ENCODE measurements around the gene DBX1. TPM values are rescaled to one million over a fixed set of nuclear protein-coding genes. Genes with fewer than 3 reads are reported as not detected.

The DBX1 gene
- total and polyA plus RNA-seq, 10 of the 15 experiments (the other 5 are each of a cell fraction or from before 2014, with no cell fraction given) = not detected

DNA sequence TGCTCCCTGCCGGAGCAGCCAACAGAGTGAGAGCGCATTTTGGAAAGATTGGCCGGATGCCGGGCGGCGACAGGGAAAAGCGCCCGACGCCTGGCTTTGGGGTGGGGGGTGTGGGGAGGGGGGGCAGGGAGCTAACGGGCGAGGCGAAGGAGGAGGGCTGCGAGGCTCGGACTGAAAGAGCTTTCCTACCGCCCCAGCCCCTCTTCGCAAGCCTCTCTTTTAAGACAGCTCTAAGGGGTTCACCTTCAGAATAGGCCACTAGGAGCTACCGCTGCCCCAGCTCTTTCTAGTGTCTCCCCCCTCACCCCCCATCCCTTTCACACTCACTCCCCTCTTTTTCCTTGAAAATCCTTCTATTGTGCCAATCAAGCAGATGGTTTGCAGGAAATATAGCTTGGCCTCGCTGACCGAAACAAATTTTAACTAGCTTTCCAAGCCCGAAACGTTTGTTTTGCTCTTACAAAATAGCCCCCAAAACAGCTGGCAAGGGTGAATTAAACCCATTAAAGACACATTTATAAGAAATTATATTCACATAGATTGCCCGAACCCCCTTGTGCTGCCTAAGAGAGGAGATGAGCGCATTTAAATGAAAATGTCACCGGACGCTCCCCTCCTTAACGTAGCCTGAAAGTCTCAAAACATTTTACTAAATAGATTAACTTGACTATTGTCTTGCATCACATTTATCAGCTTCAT, 3.7 kb upstream of the DBX1 start:
- Histone ChIP-seq H3K36me3 (ENCODE audit: control insufficient read depth in 2 of 2, insufficient read depth in 2 of 2, low read length in 1 of 2) (no peaks in the 10 kb centered on the region), H3K79me2 (ENCODE audit: control insufficient read depth, insufficient read depth, low read length) (no peaks in the 10 kb centered on the region), H3K27me3 (replicated peaks in 1 of 2; ENCODE audit: control insufficient read depth in 2 of 2, insufficient read depth in 2 of 2, low read length in 1 of 2) (peaks cover 13 to 15% of the 10 kb centered on the region in 2 experiments; a peak in 3 of 4 replicates), H4K20me1 (ENCODE audit: control insufficient read depth, insufficient read depth) (no peaks in the 10 kb centered on the region), H3K4me1 (ENCODE audit: control insufficient read depth, insufficient read depth, low read length) (no peaks in the 10 kb centered on the region), H3K27ac (ENCODE audit: control insufficient read depth, insufficient read depth) (no peak overlapping the region), H2AFZ (ENCODE audit: control insufficient read depth, low read depth, low read length) (no peak overlapping the region), H3K9me3 (replicated peaks; ENCODE audit: control insufficient read depth, insufficient read depth, low read length) (no peaks in the 10 kb centered on the region; the same call in 2 of the 3 replicates), H3K4me2 (ENCODE audit: control insufficient read depth, insufficient read depth) (no peak overlapping the region), H3K9ac (ENCODE audit: control insufficient read depth, insufficient read depth, low read length) (no peak overlapping the region), H3K4me3 (no peak overlapping the region)
- ATAC-seq = no peak
- DNase-seq (ENCODE audit: low read depth, low spot score) = no peak
- WGBS (ENCODE audit: insufficient coverage, insufficient replicate concordance, low lambda C conversion rate, missing lambda C conversion rate) = 27% methylated on average over 19 of the region's 26 CpGs
- CTCF ChIA-PET = interaction anchor here (0.7 to 1.4 kb wide), 3 partner anchors 31 to 36 kb away, joined by 3 to 6 read pairs (median 3); no protein-coding TSS in a partner anchor
- FAIRE-seq = no peak
- intact Hi-C loops (cut with micrococcal nuclease; ENCODE audit: unreplicated experiment) (no loop called here), in situ Hi-C loops (cut with MboI) (no loop called here)
- RAD21 ChIA-PET (ENCODE audit: unreplicated experiment) = interaction anchor here (0.5 kb wide), 1 partner anchor 26 kb away, joined by 3 read pairs; no protein-coding TSS in a partner anchor
- POLR2A ChIA-PET = no interaction called here
- no TSS peak for BruUV-seq (replicated peaks)
- 0 out of 2 replicates have a peak, but pooled peaks have one; percentile 12 for TF ChIP-seq EZH2 (IDR thresholded peaks at IDR 0.05; ENCODE audit: borderline replicate concordance, control insufficient read depth, low read depth, low read length)
- TF ChIP-seq, protein P1, sequence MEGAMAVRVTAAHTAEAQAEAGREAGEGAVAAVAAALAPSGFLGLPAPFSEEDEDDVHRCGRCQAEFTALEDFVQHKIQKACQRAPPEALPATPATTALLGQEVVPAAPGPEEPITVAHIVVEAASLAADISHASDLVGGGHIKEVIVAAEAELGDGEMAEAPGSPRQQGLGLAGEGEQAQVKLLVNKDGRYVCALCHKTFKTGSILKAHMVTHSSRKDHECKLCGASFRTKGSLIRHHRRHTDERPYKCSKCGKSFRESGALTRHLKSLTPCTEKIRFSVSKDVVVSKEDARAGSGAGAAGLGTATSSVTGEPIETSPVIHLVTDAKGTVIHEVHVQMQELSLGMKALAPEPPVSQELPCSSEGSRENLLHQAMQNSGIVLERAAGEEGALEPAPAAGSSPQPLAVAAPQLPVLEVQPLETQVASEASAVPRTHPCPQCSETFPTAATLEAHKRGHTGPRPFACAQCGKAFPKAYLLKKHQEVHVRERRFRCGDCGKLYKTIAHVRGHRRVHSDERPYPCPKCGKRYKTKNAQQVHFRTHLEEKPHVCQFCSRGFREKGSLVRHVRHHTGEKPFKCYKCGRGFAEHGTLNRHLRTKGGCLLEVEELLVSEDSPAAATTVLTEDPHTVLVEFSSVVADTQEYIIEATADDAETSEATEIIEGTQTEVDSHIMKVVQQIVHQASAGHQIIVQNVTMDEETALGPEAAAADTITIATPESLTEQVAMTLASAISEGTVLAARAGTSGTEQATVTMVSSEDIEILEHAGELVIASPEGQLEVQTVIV (IDR thresholded peaks at IDR 0.05; ENCODE audit: borderline replicate concordance, partially characterized antibody) = no peak
- SMC1A ChIA-PET (ENCODE audit: uncharacterized antibody, unreplicated experiment) = interaction anchor here (0.6 kb wide), 1 partner anchor 194 kb away, joined by 3 read pairs; no protein-coding TSS in a partner anchor
